Measurements from ENCODE around the gene APRT.

- TF ChIP-seq CHD4 (IDR thresholded peaks at IDR 0.05; ENCODE audit: insufficient read depth, insufficient replicate concordance, low read depth, low read length, poor library complexity, severe bottlenecking) (no peak), ZNF124 (CRISPR knock-in tag; IDR thresholded peaks at IDR 0.05) (no peak), NR2F6 (CRISPR knock-in tag; IDR thresholded peaks at IDR 0.05) (no peak), EP300 (IDR thresholded peaks at IDR 0.05; ENCODE audit: low read length) (no peak), HIVEP1 (CRISPR knock-in tag; IDR thresholded peaks at IDR 0.05) (no peak), CREB1 (IDR thresholded peaks at IDR 0.05) (no peak), CREB1 (CRISPR knock-in tag; IDR thresholded peaks at IDR 0.05) (no peak), ZNF133 (CRISPR knock-in tag; IDR thresholded peaks at IDR 0.05) (no peak), RNF2 (IDR thresholded peaks at IDR 0.05) (no peak; the same call in 1 of the 2 replicates), NUFIP1 (IDR thresholded peaks at IDR 0.05; ENCODE audit: partially characterized antibody) (no peak), SRF (CRISPR knock-in tag; IDR thresholded peaks at IDR 0.05) (no peak), BHLHE40 (IDR thresholded peaks at IDR 0.05; ENCODE audit: low read length) (no peak)
These were observed 40.4 kb downstream of the APRT start for GRCh38 chr16:88771294-88771772.
